ENCODE results near the gene CACNA1H.

- TF ChIP-seq, protein P1, sequence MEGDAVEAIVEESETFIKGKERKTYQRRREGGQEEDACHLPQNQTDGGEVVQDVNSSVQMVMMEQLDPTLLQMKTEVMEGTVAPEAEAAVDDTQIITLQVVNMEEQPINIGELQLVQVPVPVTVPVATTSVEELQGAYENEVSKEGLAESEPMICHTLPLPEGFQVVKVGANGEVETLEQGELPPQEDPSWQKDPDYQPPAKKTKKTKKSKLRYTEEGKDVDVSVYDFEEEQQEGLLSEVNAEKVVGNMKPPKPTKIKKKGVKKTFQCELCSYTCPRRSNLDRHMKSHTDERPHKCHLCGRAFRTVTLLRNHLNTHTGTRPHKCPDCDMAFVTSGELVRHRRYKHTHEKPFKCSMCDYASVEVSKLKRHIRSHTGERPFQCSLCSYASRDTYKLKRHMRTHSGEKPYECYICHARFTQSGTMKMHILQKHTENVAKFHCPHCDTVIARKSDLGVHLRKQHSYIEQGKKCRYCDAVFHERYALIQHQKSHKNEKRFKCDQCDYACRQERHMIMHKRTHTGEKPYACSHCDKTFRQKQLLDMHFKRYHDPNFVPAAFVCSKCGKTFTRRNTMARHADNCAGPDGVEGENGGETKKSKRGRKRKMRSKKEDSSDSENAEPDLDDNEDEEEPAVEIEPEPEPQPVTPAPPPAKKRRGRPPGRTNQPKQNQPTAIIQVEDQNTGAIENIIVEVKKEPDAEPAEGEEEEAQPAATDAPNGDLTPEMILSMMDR (IDR thresholded peaks at IDR 0.05), result no peak
- TF ChIP-seq POLR2AphosphoS5 (IDR thresholded peaks at IDR 0.05) (no peak), EP300 (IDR thresholded peaks at IDR 0.05) (no peak), POLR2A (IDR thresholded peaks at IDR 0.05; ENCODE audit: low read depth) (no peak)
Observed at GRCh38 chr16:1124795-1125194, 28.1 kb upstream of the CACNA1H start.
